PC-3 (cell line): ENCODE data around the gene PRSS33. TPM values are rescaled to one million over a fixed set of nuclear protein-coding genes. Genes with fewer than 3 reads are reported as not detected.

ENCODE experiments used
- ATAC-seq: fragments of 200-7000 bp; cut with Tn5 transposase; 2 replicates; pipeline ENCODE4 v1.9.1; 2020; ENCODE audit warnings: mild to moderate bottlenecking, moderate library complexity
- BruUV-seq: library from RNA; stranded (reverse); fragments of 400-500 nt; replicated peaks from 2 replicates; lab custom pipeline; 2021; lab: Mats Ljungman, UMichigan
- CTCF ChIA-PET: fragments of 300-600 bp; sonication (Branson Sonifier 250); formaldehyde crosslinking; loops from one replicate; lab custom pipeline; 2022; ENCODE audit warnings: antibody characterized with exemption; lab: Charles Lee
- POLR2A ChIA-PET: fragments of 300-600 bp; sonication (Branson Sonifier 250); formaldehyde crosslinking; loops from one replicate; lab custom pipeline; 2022; ENCODE audit warnings: antibody characterized with exemption; ENCODE audit not compliant: unreplicated experiment; lab: Charles Lee
- DNase-seq: peaks from one replicate; pipeline ENCODE4 v3.0.0-alpha.2; 2015
- H2AFZ ChIP-seq: fragments of 300-600 bp; sonication (generic); 2 replicates; pipeline ENCODE4 v1.6.0; 2016; ENCODE audit warnings: antibody characterized with exemption, low read length
- H3F3A ChIP-seq: fragments of 300-600 bp; sonication (generic); one replicate; pipeline ENCODE4 v1.6.0; 2017; ENCODE audit warnings: antibody characterized with exemption, low read length, control low read depth, mild to moderate bottlenecking; ENCODE audit not compliant: unreplicated experiment
- H3K27ac ChIP-seq: fragments of 300-600 bp; sonication (generic); 2 replicates; pipeline ENCODE4 v1.5.1; 2016; ENCODE audit warnings: mild to moderate bottlenecking, low read length
- H3K27me3 ChIP-seq: fragments of 300-600 bp; sonication (generic); 2 replicates; pipeline ENCODE4 v1.6.1; 2016; ENCODE audit warnings: low read length, mixed read lengths
- H3K36me3 ChIP-seq: fragments of 300-600 bp; sonication (generic); 2 replicates; pipeline ENCODE4 v1.6.1; 2016; ENCODE audit warnings: low read depth, mixed run types, low read length, mixed read lengths
- H3K4me1 ChIP-seq: fragments of 300-600 bp; sonication (generic); 2 replicates; pipeline ENCODE4 v1.5.1; 2016; ENCODE audit warnings: low read length; ENCODE audit not compliant: insufficient read depth
- H3K4me2 ChIP-seq: fragments of 300-600 bp; sonication (generic); 2 replicates; pipeline ENCODE4 v1.6.0; 2016; ENCODE audit warnings: low read length
- H3K4me3 ChIP-seq: fragments of 300-600 bp; sonication (generic); 2 replicates; pipeline ENCODE4 v1.5.1; 2016; ENCODE audit warnings: mild to moderate bottlenecking, low read length, mixed read lengths
- H3K79me2 ChIP-seq: fragments of 300-600 bp; sonication (generic); 2 replicates; pipeline ENCODE4 v1.6.1; 2017; ENCODE audit warnings: low read length, mixed read lengths
- H3K9ac ChIP-seq: fragments of 300-600 bp; sonication (generic); 2 replicates; pipeline ENCODE4 v1.6.0; 2016; ENCODE audit warnings: mild to moderate bottlenecking, low read length
- H3K9me2 ChIP-seq: fragments of 300-600 bp; sonication (generic); replicated peaks from 2 replicates; pipeline ENCODE4 v1.6.1; 2016; ENCODE audit warnings: mixed run types, low read length, mixed read lengths
- H3K9me3 ChIP-seq: fragments of 300-600 bp; sonication (generic); 2 replicates; pipeline ENCODE4 v1.6.1; 2016; ENCODE audit warnings: low read length, mixed read lengths
- H4K20me1 ChIP-seq: fragments of 300-600 bp; sonication (generic); 2 replicates; pipeline ENCODE4 v1.6.1; 2016; ENCODE audit warnings: low read length, mixed read lengths
- EZH2 ChIP-seq: fragments of 300-600 bp; sonication (generic); IDR thresholded peaks from one replicate; pipeline ENCODE4 v1.6.1; 2017; ENCODE audit warnings: antibody characterized with exemption, mild to moderate bottlenecking, low read length; ENCODE audit not compliant: unreplicated experiment
- EZH2phosphoT487 ChIP-seq: fragments of 300-600 bp; sonication (generic); IDR thresholded peaks from 2 replicates; pipeline ENCODE4 v1.6.1; 2018; ENCODE audit warnings: mild to moderate bottlenecking, antibody characterized with exemption, low read length, borderline replicate concordance
- intact Hi-C: fragments of 100-400 bp; cut with micrococcal nuclease; formaldehyde crosslinking; loops from 2 replicates; pipeline ENCODE4 v1.9.0; 2023
- total RNA-seq: library from RNA; depleted of rRNA; stranded (reverse); fragments of >200 nt; gene quantifications from 2 replicates; pipeline ENCODE4 v1.2.3, GENCODE V29; 2014
- TF ChIP-seq, protein P1 (sequence below): fragments of 300-600 bp; sonication (generic); conservative IDR thresholded peaks from 2 replicates; pipeline ENCODE4 v1.5.1; 2017; ENCODE audit warnings: antibody characterized with exemption, low read depth, mild to moderate bottlenecking, low read length

The PRSS33 gene
- total RNA-seq, 1 experiment from 2014 or later: 0.11 TPM

DNA sequence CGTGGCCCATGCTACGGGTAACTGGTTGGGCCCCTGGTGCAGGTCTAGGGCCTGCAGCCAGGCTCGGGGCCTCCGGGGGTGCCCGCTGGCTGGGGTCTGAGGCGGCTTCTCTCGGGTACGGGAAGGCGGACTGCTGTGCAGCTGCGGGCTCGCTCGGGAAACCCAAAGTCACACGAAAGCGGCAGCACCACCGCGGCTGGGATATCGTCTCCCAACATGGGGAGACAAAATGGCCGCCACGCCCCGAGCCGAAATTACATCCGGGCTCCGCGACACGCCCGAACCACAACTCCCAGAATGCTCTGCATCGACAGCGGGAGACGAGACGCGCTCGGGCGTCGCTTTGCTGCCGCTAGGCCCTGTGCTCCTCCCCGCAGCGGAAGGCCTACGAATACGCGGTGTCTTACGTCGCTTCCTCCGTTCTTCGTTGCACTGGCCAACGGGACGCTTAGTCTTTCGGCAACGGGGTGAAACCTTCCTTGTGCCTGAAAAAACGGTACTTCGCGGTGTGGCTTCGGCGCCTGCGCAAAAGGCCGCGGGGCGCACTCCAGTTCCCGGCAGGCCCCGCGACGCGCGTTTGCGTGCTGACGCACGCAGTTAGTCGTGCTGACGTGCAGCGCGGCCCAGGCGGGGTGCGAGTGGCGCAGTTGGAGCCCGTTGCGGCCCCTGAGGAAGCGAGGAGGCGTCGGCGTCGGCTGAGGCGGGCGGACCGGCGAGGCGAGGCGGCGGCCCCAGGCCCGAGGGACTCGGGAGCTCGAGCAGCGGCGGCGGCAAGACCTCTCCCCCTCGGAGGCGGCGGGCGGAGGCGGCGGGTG is 35.1 kb downstream of the PRSS33 start, which contains the start of gene SRRM2:
Gene SRRM2 (plus strand): TSS at position 604 of the 815 bp plus-strand sequence. CDS start 3,727 bp downstream, outside the sequence.
- peaks cover 8% of the 10 kb centered on the region; the same call in 1 of the 2 replicates for H3K36me3 ChIP-seq
- no TSS peak for BruUV-seq
- H3K9me3 ChIP-seq: no peaks in the 10 kb centered on the region
- ChIA-PET POLR2A (interaction anchor here (0.6 kb wide), 1 partner anchor 22 kb away, joined by 6 read pairs; no protein-coding TSS in a partner anchor), CTCF (no interaction called here)
- DNase-seq (peak; percentile 89), ATAC-seq (peak; percentile 95)
- H3K9me2 ChIP-seq: no peaks in the 10 kb centered on the region
- H3K4me3 ChIP-seq: peak within 1 kb of the TSS; percentile 89
- peaks cover 58% of the 10 kb centered on the region for H3K79me2 ChIP-seq
- no peaks in the 10 kb centered on the region for H3K27me3 ChIP-seq
- H4K20me1 ChIP-seq: peaks cover 43% of the 10 kb centered on the region
- peaks cover 23% of the 10 kb centered on the region for H3K4me1 ChIP-seq
- peak within 1 kb of the TSS; percentile 93 for H3K27ac ChIP-seq
- TF ChIP-seq, protein P1, sequence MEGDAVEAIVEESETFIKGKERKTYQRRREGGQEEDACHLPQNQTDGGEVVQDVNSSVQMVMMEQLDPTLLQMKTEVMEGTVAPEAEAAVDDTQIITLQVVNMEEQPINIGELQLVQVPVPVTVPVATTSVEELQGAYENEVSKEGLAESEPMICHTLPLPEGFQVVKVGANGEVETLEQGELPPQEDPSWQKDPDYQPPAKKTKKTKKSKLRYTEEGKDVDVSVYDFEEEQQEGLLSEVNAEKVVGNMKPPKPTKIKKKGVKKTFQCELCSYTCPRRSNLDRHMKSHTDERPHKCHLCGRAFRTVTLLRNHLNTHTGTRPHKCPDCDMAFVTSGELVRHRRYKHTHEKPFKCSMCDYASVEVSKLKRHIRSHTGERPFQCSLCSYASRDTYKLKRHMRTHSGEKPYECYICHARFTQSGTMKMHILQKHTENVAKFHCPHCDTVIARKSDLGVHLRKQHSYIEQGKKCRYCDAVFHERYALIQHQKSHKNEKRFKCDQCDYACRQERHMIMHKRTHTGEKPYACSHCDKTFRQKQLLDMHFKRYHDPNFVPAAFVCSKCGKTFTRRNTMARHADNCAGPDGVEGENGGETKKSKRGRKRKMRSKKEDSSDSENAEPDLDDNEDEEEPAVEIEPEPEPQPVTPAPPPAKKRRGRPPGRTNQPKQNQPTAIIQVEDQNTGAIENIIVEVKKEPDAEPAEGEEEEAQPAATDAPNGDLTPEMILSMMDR: no peak
- TF ChIP-seq EZH2 (no peak), EZH2phosphoT487 (no peak)
- peak within 1 kb of the TSS; percentile 98 for H3K4me2 ChIP-seq
- peak within 1 kb of the TSS; percentile 95 for H3K9ac ChIP-seq
- intact Hi-C loops: no loop called here
- peak within 1 kb of the TSS; percentile 87 for H2AFZ ChIP-seq
- no peaks in the 10 kb centered on the region for H3F3A ChIP-seq

DNA sequence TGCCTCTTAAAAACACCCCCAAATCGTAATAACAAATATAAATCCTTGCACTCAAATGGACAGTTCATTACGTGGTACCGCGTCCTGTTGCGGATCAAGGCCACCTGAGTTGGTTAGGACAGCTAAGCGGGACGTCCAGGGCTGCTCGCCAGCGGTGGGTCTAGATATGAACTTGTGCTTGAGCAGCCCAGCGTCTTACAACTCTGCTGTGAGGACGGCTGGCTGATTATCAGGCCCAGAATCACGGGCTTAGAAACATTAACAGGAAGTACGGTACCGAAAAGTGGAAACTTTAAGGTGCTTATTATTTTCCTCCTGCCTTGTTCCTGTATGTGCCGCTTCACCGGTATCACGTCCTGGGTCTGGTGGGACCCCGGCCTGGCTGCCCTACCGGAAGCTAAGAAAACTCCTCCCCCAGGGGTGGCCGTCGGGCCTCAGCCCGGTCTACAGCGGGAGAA is 35.8 kb downstream of the PRSS33 start:
- peaks cover 23% of the 10 kb centered on the region for H3K4me1 ChIP-seq
- H3K9me2 ChIP-seq: no peaks in the 10 kb centered on the region
- peak overlapping the region; percentile 89 for H3K4me3 ChIP-seq
- H4K20me1 ChIP-seq: peaks cover 36% of the 10 kb centered on the region
- peak overlapping the region; percentile 93 for H3K27ac ChIP-seq
- ChIA-PET POLR2A (no interaction called here), CTCF (no interaction called here)
- TSS peak; percentile 77 for BruUV-seq
- DNase-seq (no peak), ATAC-seq (no peak)
- no peaks in the 10 kb centered on the region for H3K27me3 ChIP-seq
- H3K9me3 ChIP-seq: no peaks in the 10 kb centered on the region
- TF ChIP-seq, protein P1: no peak
- TF ChIP-seq EZH2phosphoT487 (no peak), EZH2 (no peak)
- intact Hi-C loops: no loop called here
- peak overlapping the region; percentile 98 for H3K4me2 ChIP-seq
- peaks cover 51% of the 10 kb centered on the region for H3K79me2 ChIP-seq
- peaks cover 3% of the 10 kb centered on the region; the same call in 1 of the 2 replicates for H3K36me3 ChIP-seq
- H3F3A ChIP-seq: no peaks in the 10 kb centered on the region
- peak overlapping the region; percentile 95 for H3K9ac ChIP-seq
- H2AFZ ChIP-seq: peak overlapping the region; percentile 87

DNA sequence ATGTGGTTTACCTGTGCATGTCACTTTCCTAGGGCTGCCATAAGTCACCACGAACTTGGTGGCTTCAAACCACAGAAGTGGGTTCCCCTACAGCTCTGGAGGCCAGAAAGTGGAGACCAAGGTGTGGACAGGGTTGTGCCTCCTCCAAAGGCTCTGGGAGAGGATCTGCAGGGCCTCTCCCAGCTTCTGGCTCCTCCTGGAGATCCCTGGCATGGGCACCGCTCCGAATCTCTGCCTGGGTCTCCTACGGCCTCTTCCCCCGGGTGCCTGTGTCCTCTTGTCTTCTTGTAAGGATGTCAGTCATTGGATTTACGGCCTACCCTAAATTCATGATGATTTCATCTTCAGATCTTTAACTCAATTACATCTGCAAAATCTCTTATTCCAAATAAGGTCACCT is 37.4 kb downstream of the PRSS33 start:
- Histone ChIP-seq H3K27me3 (no peaks in the 10 kb centered on the region), H3F3A (no peaks in the 10 kb centered on the region), H4K20me1 (peaks cover 20% of the 10 kb centered on the region), H3K27ac (no peak overlapping the region), H3K4me3 (no peak overlapping the region), H3K9me3 (no peaks in the 10 kb centered on the region), H3K9me2 (no peaks in the 10 kb centered on the region), H3K4me1 (peaks cover 15% of the 10 kb centered on the region), H3K79me2 (peaks cover 35% of the 10 kb centered on the region), H2AFZ (no peak overlapping the region), H3K36me3 (peaks cover 3% of the 10 kb centered on the region; the same call in 1 of the 2 replicates), H3K9ac (no peak overlapping the region), H3K4me2 (no peak overlapping the region)
- no peak for TF ChIP-seq EZH2phosphoT487
- no peak for TF ChIP-seq EZH2
- TF ChIP-seq, protein P1: no peak
- intact Hi-C loops: no loop called here
- ATAC-seq (no peak), DNase-seq (no peak)
- CTCF ChIA-PET: no interaction called here
- POLR2A ChIA-PET: no interaction called here
- no TSS peak for BruUV-seq
